GM12878 (cell line): ENCODE measurements around the gene TYK2. TPM values are rescaled to one million over a fixed set of nuclear protein-coding genes. Genes with fewer than 3 reads are reported as not detected.

Experiments used
- ATF7 ChIP-seq: fragments of 450-650 bp; IDR thresholded peaks from 2 replicates; pipeline ENCODE4 v1.6.1; 2016; ENCODE audit warnings: low read depth, mild to moderate bottlenecking
- CBFB ChIP-seq: IDR thresholded peaks from 2 replicates; pipeline ENCODE4 v1.6.1; 2016; ENCODE audit warnings: antibody characterized with exemption, low read depth
- E4F1 ChIP-seq: fragments of 450-650 bp; IDR thresholded peaks from 2 replicates; pipeline ENCODE4 v1.6.1; 2018; ENCODE audit warnings: borderline replicate concordance, mild to moderate bottlenecking; ENCODE audit not compliant: partially characterized antibody
- EGR1 ChIP-seq, 2 experiments: IDR thresholded peaks; 1 replicate in 1 of 2; 2 replicates in 1 of 2; pipeline ENCODE4 v1.6.1; 2011 to 2012; ENCODE audit warnings: low read depth in 2 of 2, low read length in 2 of 2, borderline replicate concordance in 1 of 2, mild to moderate bottlenecking in 1 of 2, moderate library complexity in 1 of 2
- ELK1 ChIP-seq: IDR thresholded peaks from 2 replicates; pipeline ENCODE4 v1.6.1; 2012; ENCODE audit warnings: low read depth, low read length, improper control_type of control experiment
- ESRRA ChIP-seq: IDR thresholded peaks from 2 replicates; pipeline ENCODE4 v1.6.1; 2012; ENCODE audit warnings: mild to moderate bottlenecking, low read length, improper control_type of control experiment
- ETV6 ChIP-seq, 2 experiments: fragments of 450-650 bp in 1 of 2; IDR thresholded peaks in 1 of 2; conservative IDR thresholded peaks in 1 of 2; 2 replicates each; pipeline ENCODE4 v1.6.1; 2014; ENCODE audit warnings: antibody characterized with exemption in 1 of 2, borderline replicate concordance in 1 of 2, low read depth in 1 of 2, mild to moderate bottlenecking in 1 of 2, moderate library complexity in 1 of 2
- IRF5 ChIP-seq: fragments of 450-650 bp; IDR thresholded peaks from 2 replicates; pipeline ENCODE4 v1.6.1; 2017; ENCODE audit warnings: borderline replicate concordance
- MEF2B ChIP-seq: fragments of 450-650 bp; IDR thresholded peaks from 2 replicates; pipeline ENCODE4 v1.6.1; 2018; ENCODE audit warnings: mild to moderate bottlenecking, moderate library complexity; ENCODE audit not compliant: partially characterized antibody, poor library complexity, severe bottlenecking
- MTA2 ChIP-seq: fragments of 450-650 bp; IDR thresholded peaks from 2 replicates; pipeline ENCODE4 v1.6.1; 2016; ENCODE audit warnings: low read depth, mild to moderate bottlenecking, moderate library complexity
- MYB ChIP-seq: fragments of 150-350 bp; IDR thresholded peaks from 2 replicates; pipeline ENCODE4 v1.6.1; 2014; ENCODE audit warnings: mild to moderate bottlenecking, low read depth, low read length, borderline replicate concordance
- NBN ChIP-seq: fragments of 450-650 bp; IDR thresholded peaks from 2 replicates; pipeline ENCODE4 v1.6.1; 2016
- NFYA ChIP-seq: IDR thresholded peaks from 2 replicates; pipeline ENCODE4 v1.6.1; 2011; ENCODE audit warnings: low read depth, mild to moderate bottlenecking, low read length, improper control_type of control experiment, borderline replicate concordance
- NR2C2 ChIP-seq: IDR thresholded peaks from 2 replicates; pipeline ENCODE4 v1.6.1; 2011; ENCODE audit warnings: borderline replicate concordance, low read depth; ENCODE audit not compliant: control insufficient read depth, insufficient read length
- RBBP5 ChIP-seq: fragments of 200-600 bp; sonication (generic); conservative IDR thresholded peaks from 2 replicates; pipeline ENCODE4 v1.6.1; 2016
- SUPT20H ChIP-seq: IDR thresholded peaks from 2 replicates; pipeline ENCODE4 v1.6.1; 2011; ENCODE audit warnings: low read depth, mild to moderate bottlenecking, low read length, moderate library complexity, borderline replicate concordance; ENCODE audit not compliant: control insufficient read depth
- SUZ12 ChIP-seq: fragments of 200-600 bp; sonication (generic); IDR thresholded peaks from one replicate; pipeline ENCODE4 v1.6.1; 2018; ENCODE audit warnings: antibody characterized with exemption, mild to moderate bottlenecking; ENCODE audit not compliant: unreplicated experiment
- USF2 ChIP-seq: IDR thresholded peaks from 2 replicates; pipeline ENCODE4 v1.6.1; 2011; ENCODE audit warnings: low read depth, low read length, improper control_type of control experiment, borderline replicate concordance
- ZNF274 ChIP-seq: IDR thresholded peaks from one replicate; pipeline ENCODE4 v1.8.0; 2011; ENCODE audit not compliant: insufficient read length, insufficient read depth
- ZNF384 ChIP-seq: IDR thresholded peaks from 2 replicates; pipeline ENCODE4 v1.6.1; 2012; ENCODE audit warnings: low read depth, mild to moderate bottlenecking, low read length, improper control_type of control experiment, borderline replicate concordance
- ZSCAN29 ChIP-seq: fragments of 450-650 bp; IDR thresholded peaks from 2 replicates; pipeline ENCODE4 v1.6.1; 2017; ENCODE audit warnings: mild to moderate bottlenecking, moderate library complexity
- ZZZ3 ChIP-seq: IDR thresholded peaks from 2 replicates; pipeline ENCODE4 v1.6.1; 2011; ENCODE audit warnings: low read depth; ENCODE audit not compliant: control insufficient read depth, insufficient read length
- polyA plus RNA-seq, 11 experiments: library from polyadenylated mRNA; depleted of rRNA in 4 of 11; unstranded in 6 of 11; stranded (reverse) in 5 of 11; fragments of >200 nt; fragmentation: Nextera tagmentation in 4 of 11; fragmentation: Illumina TruSeq in 1 of 11; extraction: Ambion mirVana in 4 of 11; extraction: Trizol in 1 of 11; gene quantifications; 1 replicate in 1 of 11; 2 replicates in 10 of 11; pipeline versions ENCODE4 v1.2.1 to v1.2.3, GENCODE V29; 2011 to 2016; ENCODE audit warnings: inconsistent platforms in 2 of 11, missing spikeins in 2 of 11, low read depth in 1 of 11
- total RNA-seq, 4 experiments: library from RNA; depleted of rRNA in 3 of 4; stranded (reverse); fragments of >200 nt in 3 of 4; fragmentation: Illumina TruSeq in 1 of 4; extraction: Trizol in 1 of 4; gene quantifications; 2 replicates each; pipeline versions ENCODE4 v1.2.1 to v1.2.3, GENCODE V29; 2013 to 2021

TYK2 gene
- total and polyA plus RNA-seq, 10 of the 15 experiments (the other 5 are each of a cell fraction or from before 2014, with no cell fraction given), result 36.4 to 364 (median 179) TPM

- no peak for TF ChIP-seq IRF5
- TF ChIP-seq NBN, result no peak
- TF ChIP-seq MTA2, result no peak
- TF ChIP-seq MYB, result no peak
- peak in 1 of 2 experiments; percentile 99; a peak in 2 of 3 replicates for TF ChIP-seq EGR1 (IDR thresholded peaks at IDR 0.05; ENCODE audit: borderline replicate concordance in 1 of 2, low read depth in 2 of 2, low read length in 2 of 2)
- TF ChIP-seq ZZZ3, result no peak
- TF ChIP-seq ZNF384, result no peak
- TF ChIP-seq MEF2B, result no peak
- no peak for TF ChIP-seq SUZ12
- TF ChIP-seq ATF7, result no peak; the same call in 1 of the 2 replicates
- no peak for TF ChIP-seq ELK1
- no peak for TF ChIP-seq NFYA
- TF ChIP-seq SUPT20H, result no peak
- TF ChIP-seq E4F1, result no peak
- TF ChIP-seq ETV6 (conservative IDR thresholded peaks at IDR 0.05 in 1 of 2, IDR thresholded peaks at IDR 0.05 in 1 of 2; ENCODE audit: borderline replicate concordance in 1 of 2, low read depth in 1 of 2), result no peak
- no peak for TF ChIP-seq ESRRA
- TF ChIP-seq RBBP5, result no peak
- TF ChIP-seq USF2, result no peak
- no peak for TF ChIP-seq NR2C2
- TF ChIP-seq ZNF274, result no peak
- TF ChIP-seq CBFB, result no peak
- no peak for TF ChIP-seq ZSCAN29
These were observed 40.3 kb upstream of the TYK2 start, which contains the start of gene PDE4A (continued) for GRCh38 chr19:10420444-10421239.
